UCSD-AML1 (cell line): ENCODE results near the gene EYA4.

Experiments
- DNase-seq: peaks from one replicate; lab custom pipeline; 2025; ENCODE audit not compliant: unreplicated experiment; lab: John Stamatoyannopoulos, UW

Gene EYA4

GRCh38 chr6:133435065-133435728 is 194.0 kb downstream of the EYA4 start:
- no peak for DNase-seq

- DNase-seq, result no peak
Measured at GRCh38 chr6:133436652-133437051, 195.5 kb downstream of the EYA4 start.

GRCh38 chr6:133441491-133441890 is 200.3 kb downstream of the EYA4 start:
- DNase-seq, result no peak

GRCh38 chr6:133446789-133447188 is 205.6 kb downstream of the EYA4 start:
- no peak for DNase-seq

GRCh38 chr6:133447924-133448323 is 206.8 kb downstream of the EYA4 start:
- no peak for DNase-seq

GRCh38 chr6:133456439-133456838 is 215.3 kb downstream of the EYA4 start:
- DNase-seq, result no peak

- no peak for DNase-seq
Measured at GRCh38 chr6:133456944-133457343, 215.8 kb downstream of the EYA4 start.

- DNase-seq, result no peak
Measured at GRCh38 chr6:133460101-133460500, 218.9 kb downstream of the EYA4 start.

- no peak for DNase-seq
Measured at GRCh38 chr6:133463790-133464189, 222.6 kb downstream of the EYA4 start.

GRCh38 chr6:133466680-133467079 is 225.5 kb downstream of the EYA4 start:
- no peak for DNase-seq

- DNase-seq, result no peak
Measured at GRCh38 chr6:133467231-133467981, 226.2 kb downstream of the EYA4 start.

- no peak for DNase-seq
Measured at GRCh38 chr6:133467982-133468380, 226.8 kb downstream of the EYA4 start.

- DNase-seq, result no peak
Measured at GRCh38 chr6:133468591-133468990, 227.4 kb downstream of the EYA4 start.

- no peak for DNase-seq
Measured at GRCh38 chr6:133474516-133474915, 233.4 kb downstream of the EYA4 start.

- no peak for DNase-seq
Measured at GRCh38 chr6:133478673-133479072, 237.5 kb downstream of the EYA4 start.

- DNase-seq, result no peak
Measured at GRCh38 chr6:133487174-133487573, 246.0 kb downstream of the EYA4 start.

- DNase-seq, result no peak
Measured at GRCh38 chr6:133495205-133495903, 254.2 kb downstream of the EYA4 start.

- DNase-seq, result no peak
Measured at GRCh38 chr6:133499662-133500061, 258.5 kb downstream of the EYA4 start.

GRCh38 chr6:133501675-133502270 is 260.6 kb downstream of the EYA4 start:
- DNase-seq, result no peak

GRCh38 chr6:133502441-133503335 is 261.5 kb downstream of the EYA4 start:
- DNase-seq, result no peak

- DNase-seq, result no peak
Measured at GRCh38 chr6:133503336-133503729, 262.2 kb downstream of the EYA4 start.
